Epithelial cell of esophagus (primary cell): ENCODE data around the gene FLII.
A peak's percentile ranks its signal among the peaks of the same experiment; 100 is the strongest.

Experiments used
- DNase-seq: peaks from one replicate; pipeline ENCODE4 v3.0.0; 2010; ENCODE audit warnings: low read depth
- H3K4me3 ChIP-seq: 2 replicates; pipeline ENCODE4 v1.5.1; 2011; ENCODE audit warnings: mild to moderate bottlenecking, low read length, control low read depth
- TF ChIP-seq, protein P1 (sequence below): IDR thresholded peaks from 2 replicates; pipeline ENCODE4 v1.5.1; 2011; ENCODE audit warnings: low read depth, mild to moderate bottlenecking, low read length, control low read depth, inconsistent platforms; ENCODE audit not compliant: insufficient read depth; ENCODE audit errors: missing control alignments

Gene FLII

DNA sequence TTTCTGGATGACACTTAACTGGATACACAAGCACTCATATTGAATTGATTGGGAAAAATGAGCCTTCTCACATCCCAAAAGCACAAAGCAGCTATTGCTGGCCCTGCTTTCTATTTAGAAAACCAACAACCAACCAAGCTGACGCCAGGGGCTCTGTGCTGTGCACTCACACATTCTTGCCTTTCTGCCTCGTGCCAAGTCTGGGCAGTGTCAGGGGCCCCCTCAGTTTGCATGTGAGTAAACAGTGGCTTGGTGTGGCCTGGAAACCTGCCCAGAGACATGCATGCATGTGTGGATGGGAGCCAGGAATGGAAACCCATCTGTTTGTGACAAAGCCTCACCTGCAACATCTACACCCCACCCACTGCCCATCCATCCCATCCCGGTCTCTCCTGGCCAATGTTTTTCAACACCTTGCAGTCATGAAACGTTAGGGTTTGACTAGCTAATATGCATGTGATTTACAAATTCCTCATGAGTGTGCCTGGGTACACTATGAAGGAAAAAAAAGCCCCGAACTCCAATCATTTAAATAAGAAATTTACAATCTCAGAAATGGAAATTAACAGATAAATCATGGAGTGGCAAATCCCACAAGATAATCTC is 22.3 kb upstream of the FLII start:
- TF ChIP-seq, protein P1, sequence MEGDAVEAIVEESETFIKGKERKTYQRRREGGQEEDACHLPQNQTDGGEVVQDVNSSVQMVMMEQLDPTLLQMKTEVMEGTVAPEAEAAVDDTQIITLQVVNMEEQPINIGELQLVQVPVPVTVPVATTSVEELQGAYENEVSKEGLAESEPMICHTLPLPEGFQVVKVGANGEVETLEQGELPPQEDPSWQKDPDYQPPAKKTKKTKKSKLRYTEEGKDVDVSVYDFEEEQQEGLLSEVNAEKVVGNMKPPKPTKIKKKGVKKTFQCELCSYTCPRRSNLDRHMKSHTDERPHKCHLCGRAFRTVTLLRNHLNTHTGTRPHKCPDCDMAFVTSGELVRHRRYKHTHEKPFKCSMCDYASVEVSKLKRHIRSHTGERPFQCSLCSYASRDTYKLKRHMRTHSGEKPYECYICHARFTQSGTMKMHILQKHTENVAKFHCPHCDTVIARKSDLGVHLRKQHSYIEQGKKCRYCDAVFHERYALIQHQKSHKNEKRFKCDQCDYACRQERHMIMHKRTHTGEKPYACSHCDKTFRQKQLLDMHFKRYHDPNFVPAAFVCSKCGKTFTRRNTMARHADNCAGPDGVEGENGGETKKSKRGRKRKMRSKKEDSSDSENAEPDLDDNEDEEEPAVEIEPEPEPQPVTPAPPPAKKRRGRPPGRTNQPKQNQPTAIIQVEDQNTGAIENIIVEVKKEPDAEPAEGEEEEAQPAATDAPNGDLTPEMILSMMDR, result no peak
- no peak overlapping the region for H3K4me3 ChIP-seq
- no peak for DNase-seq

DNA sequence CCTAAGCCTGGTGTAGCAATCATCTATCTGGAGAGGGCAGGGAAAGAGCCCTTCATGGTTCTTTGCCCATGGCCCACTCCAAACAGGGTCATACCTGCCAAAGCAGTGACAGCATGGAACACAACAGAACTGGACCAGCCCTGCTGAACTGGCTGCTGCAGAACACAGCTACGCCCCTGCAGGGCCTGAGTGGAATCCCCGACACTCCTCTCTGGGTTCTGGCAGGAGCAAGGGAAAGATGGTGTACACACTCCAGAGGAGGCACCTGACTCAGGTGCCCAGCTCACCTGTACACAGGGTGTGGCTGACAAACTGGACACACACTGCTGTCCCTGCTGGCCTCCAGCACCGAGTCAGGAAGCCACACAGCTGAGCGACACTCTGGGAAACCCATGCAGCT is 21.7 kb upstream of the FLII start:
- TF ChIP-seq, protein P1, result no peak
- H3K4me3 ChIP-seq, result no peak overlapping the region
- no peak for DNase-seq

DNA sequence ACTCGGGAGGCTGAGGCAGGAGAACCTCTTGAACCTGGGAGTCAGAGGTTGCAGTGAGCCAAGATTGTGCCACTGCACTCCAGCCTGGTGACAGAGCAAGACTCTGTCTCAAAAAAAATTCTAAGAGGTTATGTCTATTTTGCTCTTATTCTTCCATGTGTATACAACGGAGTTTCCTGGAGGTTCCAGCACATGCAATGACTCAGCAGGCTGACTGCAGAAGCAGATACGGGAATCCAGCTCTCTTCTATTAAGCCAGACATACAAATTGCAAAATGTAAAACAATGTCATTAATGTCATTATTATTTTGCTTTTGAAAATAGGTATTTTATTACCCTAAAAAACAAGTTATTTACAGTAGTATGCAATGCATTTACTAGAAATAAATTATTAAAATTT is 20.3 kb upstream of the FLII start:
- TF ChIP-seq, protein P1, result no peak
- DNase-seq, result no peak
- H3K4me3 ChIP-seq, result no peak overlapping the region

DNA sequence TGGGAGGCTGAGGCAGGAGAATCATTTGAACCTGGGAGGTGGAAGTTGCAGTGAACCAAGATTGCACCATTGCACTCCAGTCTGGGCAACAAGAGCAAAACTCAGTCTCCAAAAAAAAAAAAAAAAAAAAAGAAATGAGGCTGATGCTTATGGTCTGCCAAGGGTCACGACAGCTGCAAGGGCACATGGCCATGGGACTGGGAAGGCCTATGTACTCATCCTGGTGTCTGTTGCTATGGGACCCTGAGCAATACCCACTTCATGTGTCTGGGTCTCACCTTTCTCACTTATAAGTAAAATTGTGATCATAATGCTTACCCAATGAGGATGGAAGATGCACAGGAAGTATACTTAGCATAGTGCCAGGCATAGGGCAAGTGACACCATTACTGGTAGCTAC is 18.5 kb upstream of the FLII start:
- H3K4me3 ChIP-seq, result no peak overlapping the region
- TF ChIP-seq, protein P1, result no peak
- DNase-seq, result no peak

DNA sequence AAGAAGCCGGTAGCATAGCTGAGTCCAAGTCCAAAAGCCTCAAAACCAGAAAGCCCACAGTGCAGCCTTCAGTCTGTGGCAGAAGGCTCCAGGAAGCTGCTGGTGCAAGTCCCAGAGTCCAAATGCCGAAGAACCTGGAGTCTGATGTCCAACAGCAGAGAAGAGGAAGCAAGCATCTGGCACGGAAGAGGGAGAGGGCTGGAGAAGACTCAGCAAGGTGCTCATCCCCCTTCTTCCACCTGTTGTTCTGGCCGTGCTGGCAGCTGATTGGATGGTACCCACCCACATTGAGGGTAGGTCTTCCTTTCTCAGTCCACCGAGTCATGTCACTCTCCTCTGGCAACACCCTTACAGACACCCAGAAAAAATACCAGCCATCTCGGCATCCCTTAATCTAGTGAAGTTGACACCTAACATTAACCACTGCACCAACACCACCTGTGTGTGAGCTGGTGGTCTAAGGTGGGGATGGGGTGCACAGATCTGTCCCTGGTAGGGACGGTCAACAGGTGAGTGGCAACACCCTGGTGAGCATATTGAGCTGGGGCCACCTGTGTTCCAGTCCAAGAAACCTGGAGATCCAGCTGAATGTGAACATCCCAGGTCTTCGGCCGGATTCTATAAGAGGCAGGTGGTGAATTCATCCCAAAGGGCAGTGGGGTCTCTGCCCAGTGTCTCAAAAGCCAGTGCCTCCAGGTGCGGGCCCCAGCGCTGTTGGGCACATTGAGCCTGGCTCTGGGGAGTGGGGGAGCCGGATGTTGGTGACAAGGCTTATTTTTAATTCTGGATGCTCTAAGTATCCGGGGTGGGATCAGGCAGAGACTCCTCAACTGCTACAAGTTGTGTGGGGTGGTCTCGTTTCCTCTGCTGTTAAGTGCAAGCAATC is 11.8 kb upstream of the FLII start:
- DNase-seq, result no peak
- H3K4me3 ChIP-seq, result no peak overlapping the region
- TF ChIP-seq, protein P1, result no peak

DNA sequence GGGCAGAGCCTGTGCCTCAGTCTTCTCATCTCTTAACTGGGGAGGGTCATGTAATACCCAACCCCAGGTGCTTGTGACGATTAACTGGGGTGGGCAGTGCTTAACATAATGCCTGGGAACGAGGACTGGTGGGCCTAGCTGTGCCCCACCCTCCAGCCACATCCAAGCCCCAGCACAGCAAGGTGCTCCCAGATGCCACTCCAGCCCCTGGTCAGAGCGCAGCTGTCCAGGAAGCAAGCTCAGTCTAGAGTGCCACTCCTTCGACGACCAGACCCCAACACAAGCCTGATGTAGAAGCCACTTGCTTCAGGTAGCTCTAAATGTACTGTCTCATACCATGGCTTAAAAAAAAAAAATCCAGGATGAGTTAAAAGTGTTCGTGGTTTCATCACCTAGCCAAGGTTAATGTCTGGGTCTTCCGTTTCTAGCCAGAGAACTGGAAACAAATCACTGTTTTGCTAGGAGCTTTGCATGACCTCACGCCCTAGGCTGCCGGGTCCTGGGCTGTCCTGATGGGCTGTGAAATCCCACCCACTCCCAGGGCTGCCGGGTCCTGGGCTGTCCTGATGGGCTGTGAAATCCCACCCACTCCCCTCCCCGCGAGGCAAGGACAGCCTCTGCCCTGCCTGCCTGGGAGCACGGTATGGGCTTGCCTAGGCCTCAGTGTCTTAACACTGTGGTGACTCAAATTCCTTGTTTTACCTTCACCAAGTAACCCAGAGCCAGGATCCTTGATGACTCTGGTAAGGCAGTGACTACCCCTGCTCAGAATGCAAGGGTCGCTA is 9.6 kb upstream of the FLII start:
- no peak overlapping the region for H3K4me3 ChIP-seq
- peak; percentile 51 for DNase-seq
- TF ChIP-seq, protein P1, result no peak
